GM23338 (cell line): Measurements from ENCODE around the gene TAF4. TPM values are rescaled to one million over a fixed set of nuclear protein-coding genes. Genes with fewer than 3 reads are reported as not detected.

Experiments
- ATAC-seq: fragments of 200-7000 bp; cut with Tn5 transposase; 3 replicates; pipeline ENCODE4 v1.9.1; 2020
- DNase-seq: peaks from one replicate; pipeline ENCODE4 v3.0.0-alpha.2; 2015; ENCODE audit warnings: low spot score
- H2AFZ ChIP-seq: fragments of 200-600 bp; sonication (generic); 2 replicates; pipeline ENCODE4 v1.8.0; 2016; ENCODE audit warnings: antibody characterized with exemption, mild to moderate bottlenecking, moderate library complexity
- H3F3A ChIP-seq: fragments of 200-600 bp; sonication (generic); replicated peaks from 2 replicates; pipeline ENCODE4 v1.8.0; 2017; ENCODE audit warnings: antibody characterized with exemption, mixed run types, low read depth
- H3K27ac ChIP-seq: fragments of 200-600 bp; sonication (generic); 2 replicates; pipeline ENCODE4 v1.6.1; 2016; ENCODE audit warnings: low read depth
- H3K27me3 ChIP-seq: fragments of 200-600 bp; sonication (generic); 2 replicates; pipeline ENCODE4 v1.8.0; 2016; ENCODE audit warnings: mild to moderate bottlenecking, mixed run types, moderate library complexity; ENCODE audit not compliant: insufficient read depth
- H3K36me3 ChIP-seq: fragments of 200-600 bp; sonication (generic); 2 replicates; pipeline ENCODE4 v1.8.0; 2016; ENCODE audit warnings: mild to moderate bottlenecking; ENCODE audit not compliant: insufficient read depth
- H3K4me1 ChIP-seq: fragments of 200-600 bp; sonication (generic); 2 replicates; pipeline ENCODE4 v1.8.0; 2016; ENCODE audit warnings: mild to moderate bottlenecking, moderate library complexity; ENCODE audit not compliant: insufficient read depth
- H3K4me2 ChIP-seq: fragments of 200-600 bp; sonication (generic); 2 replicates; pipeline ENCODE4 v1.7.1; 2017; ENCODE audit warnings: mixed run types
- H3K4me3 ChIP-seq: fragments of 200-600 bp; sonication (generic); 2 replicates; pipeline ENCODE4 v1.6.1; 2016; ENCODE audit warnings: mixed run types
- H3K79me2 ChIP-seq: fragments of 200-600 bp; sonication (generic); replicated peaks from 2 replicates; pipeline ENCODE4 v1.8.0; 2017; ENCODE audit warnings: mild to moderate bottlenecking; ENCODE audit not compliant: insufficient read depth
- H3K9me2 ChIP-seq: fragments of 200-600 bp; sonication (generic); 2 replicates; pipeline ENCODE4 v1.8.0; 2017; ENCODE audit not compliant: insufficient read depth
- H4K20me1 ChIP-seq: fragments of 200-600 bp; sonication (generic); replicated peaks from 2 replicates; pipeline ENCODE4 v1.8.0; 2017; ENCODE audit warnings: mild to moderate bottlenecking; ENCODE audit not compliant: insufficient read depth
- H3K27ac Mint-ChIP-seq: 2 replicates; pipeline ENCODE4 v1.8.0; 2020; ENCODE audit warnings: inconsistent platforms, mild to moderate bottlenecking, moderate library complexity, mixed read lengths
- H3K27me3 Mint-ChIP-seq: 3 replicates; pipeline ENCODE4 v1.8.0; 2022; ENCODE audit warnings: low read depth, mild to moderate bottlenecking, moderate library complexity, mixed read lengths, inconsistent platforms; ENCODE audit not compliant: insufficient read depth, poor library complexity
- H3K36me3 Mint-ChIP-seq: 3 replicates; pipeline ENCODE4 v1.8.0; 2021; ENCODE audit warnings: low read depth, mild to moderate bottlenecking, inconsistent platforms, moderate library complexity, mixed read lengths
- H3K4me1 Mint-ChIP-seq: 3 replicates; pipeline ENCODE4 v1.8.0; 2020; ENCODE audit warnings: mild to moderate bottlenecking, inconsistent platforms, mixed read lengths
- H3K4me3 Mint-ChIP-seq: 3 replicates; pipeline ENCODE4 v1.8.0; 2021; ENCODE audit warnings: moderate library complexity, mild to moderate bottlenecking, inconsistent platforms, mixed read lengths
- H3K9me3 Mint-ChIP-seq: 3 replicates; pipeline ENCODE4 v1.8.0; 2020; ENCODE audit warnings: moderate library complexity, mild to moderate bottlenecking, inconsistent platforms, mixed read lengths
- ETS1 ChIP-seq: IDR thresholded peaks from 2 replicates; pipeline ENCODE4 v1.6.1; 2016; ENCODE audit warnings: antibody characterized with exemption
- JUNB ChIP-seq: IDR thresholded peaks from one replicate; pipeline ENCODE4 v1.6.1; 2016; ENCODE audit warnings: antibody characterized with exemption; ENCODE audit not compliant: unreplicated experiment
- NANOG ChIP-seq: IDR thresholded peaks from 2 replicates; pipeline ENCODE4 v1.6.1; 2016; ENCODE audit warnings: antibody characterized with exemption, borderline replicate concordance
- POLR2AphosphoS5 ChIP-seq: IDR thresholded peaks from 2 replicates; pipeline ENCODE4 v1.6.1; 2016; ENCODE audit warnings: antibody characterized with exemption, low read depth
- microRNA counts: library from miRNA; unstranded; fragments of <30 nt; microRNA quantifications from one replicate; lab custom pipeline; 2017
- microRNA-seq: library from miRNA; unstranded; fragments of <30 nt; microRNA quantifications from one replicate; pipeline ENCODE4, GENCODE V29; 2017
- polyA plus RNA-seq: library from polyadenylated mRNA; unstranded; fragments of >200 nt; fragmentation: Nextera tagmentation; extraction: Ambion mirVana; gene quantifications from 2 replicates; pipeline ENCODE4 v1.2.1, GENCODE V29; 2016
- small RNA-seq: library from RNA; depleted of rRNA; stranded (forward); fragments of <200 nt; gene quantifications from one replicate; pipeline ENCODE3, GENCODE V24; 2014; ENCODE audit warnings: low replicate concordance
- total RNA-seq: library from RNA; depleted of rRNA; stranded (reverse); fragments of >200 nt; shearing (Covaris generic); gene quantifications from 2 replicates; pipeline ENCODE4 v1.2.3, GENCODE V29; 2014; rRNA removed

Gene TAF4
- total and polyA plus RNA-seq, 2 experiments from 2014 or later = 7.2 to 60.0 TPM

GRCh38 chr20:61924858-61925554 lies 140.7 kb downstream of the TAF4 start:
- H3K27me3 Mint-ChIP-seq = peaks cover 7% of the 10 kb centered on the region
- H3K27ac ChIP-seq = no peak overlapping the region
- no peaks in the 10 kb centered on the region for H3K79me2 ChIP-seq
- H3K4me2 ChIP-seq = no peak overlapping the region
- H3F3A ChIP-seq = no peaks in the 10 kb centered on the region
- H4K20me1 ChIP-seq = no peaks in the 10 kb centered on the region
- no peaks in the 10 kb centered on the region for H3K4me1 Mint-ChIP-seq
- H3K4me3 Mint-ChIP-seq = no peak overlapping the region
- H3K9me2 ChIP-seq = no peaks in the 10 kb centered on the region
- no peaks in the 10 kb centered on the region for H3K27me3 ChIP-seq
- no peaks in the 10 kb centered on the region for H3K4me1 ChIP-seq
- H3K27ac Mint-ChIP-seq = no peak overlapping the region
- H3K4me3 ChIP-seq = no peak overlapping the region
- DNase-seq = no peak
- peaks cover 7% of the 10 kb centered on the region; the same call in 2 of the 3 replicates for H3K36me3 Mint-ChIP-seq
- H3K9me3 Mint-ChIP-seq = peaks cover 4% of the 10 kb centered on the region; the same call in 2 of the 3 replicates
- no peak for ATAC-seq
- H3K36me3 ChIP-seq = no peaks in the 10 kb centered on the region
- no peak for TF ChIP-seq JUNB
- TF ChIP-seq NANOG = no peak
- TF ChIP-seq POLR2AphosphoS5 = no peak
- no peak for TF ChIP-seq ETS1
- H2AFZ ChIP-seq = no peak overlapping the region

MicroRNAs encoded within 50 kb of the gene (microRNA counts, 767-probe panel; counts per million panel counts)
- microRNA hsa-miR-1257 (lab: Ali Mortazavi, UCI) = not detected
- not detected for microRNA hsa-miR-3195 (lab: Ali Mortazavi, UCI)

Small RNA genes lying within 50 kb of the gene (microRNA-seq; reads per million reads assigned to microRNA genes)
- gene MIR1257 (not detected), gene MIR3195 (not detected)

Small RNA genes lying within 50 kb of the gene (small RNA-seq; reads per million reads assigned to genes)
- gene MIR3195 = not detected

Other genes with a start within 250 kb of the TAF4 start
- 46.3 and 55.7 TPM in 2 replicates for gene LSM14B, start 56.6 kb upstream of the TAF4 start, total RNA-seq
- 9.6 and 12.1 TPM in 2 replicates for gene LSM14B, start 56.6 kb upstream of the TAF4 start, polyA plus RNA-seq
- gene PSMA7, start 77.5 kb upstream of the TAF4 start, total RNA-seq = 357 and 427 TPM in 2 replicates
- gene PSMA7, start 77.5 kb upstream of the TAF4 start, polyA plus RNA-seq = 610 and 628 TPM in 2 replicates
- 24.6 and 32.6 TPM in 2 replicates for gene SS18L1, start 77.9 kb upstream of the TAF4 start, total RNA-seq
- 6.5 and 7.3 TPM in 2 replicates for gene SS18L1, start 77.9 kb upstream of the TAF4 start, polyA plus RNA-seq
- 11.3 and 13.6 TPM in 2 replicates for gene MTG2, start 117.1 kb upstream of the TAF4 start, total RNA-seq
- gene MTG2, start 117.1 kb upstream of the TAF4 start, polyA plus RNA-seq = 11.7 and 15.4 TPM in 2 replicates
- gene HRH3, start 154.4 kb upstream of the TAF4 start, total RNA-seq = 2.9 and 5.2 TPM in 2 replicates
- 1.5 and 2.0 TPM in 2 replicates for gene HRH3, start 154.4 kb upstream of the TAF4 start, polyA plus RNA-seq
- 24.2 and 31.2 TPM in 2 replicates for gene OSBPL2, start 172.6 kb upstream of the TAF4 start, total RNA-seq
- gene OSBPL2, start 172.6 kb upstream of the TAF4 start, polyA plus RNA-seq = 16.6 and 19.4 TPM in 2 replicates
- gene ADRM1, start 237.1 kb upstream of the TAF4 start, total RNA-seq = 223 and 243 TPM in 2 replicates
- 206 and 224 TPM in 2 replicates for gene ADRM1, start 237.1 kb upstream of the TAF4 start, polyA plus RNA-seq